Activated CD4-positive, alpha-beta T cell treated with anti-CD3 and anti-CD28 coated beads, Interleukin-2, amount 50 U/mL, for 4 hours (primary cell): ENCODE data around the gene MERTK.
"Not testable (repeated sequence)": the region's sequence is repeated elsewhere in the genome, so short reads cannot be mapped to it uniquely, and the experiment has no call there.

Source experiments
- DNase-seq, 2 experiments: peaks; one replicate each; pipeline ENCODE4 v3.0.0-alpha.2; 2020

MERTK gene

DNA sequence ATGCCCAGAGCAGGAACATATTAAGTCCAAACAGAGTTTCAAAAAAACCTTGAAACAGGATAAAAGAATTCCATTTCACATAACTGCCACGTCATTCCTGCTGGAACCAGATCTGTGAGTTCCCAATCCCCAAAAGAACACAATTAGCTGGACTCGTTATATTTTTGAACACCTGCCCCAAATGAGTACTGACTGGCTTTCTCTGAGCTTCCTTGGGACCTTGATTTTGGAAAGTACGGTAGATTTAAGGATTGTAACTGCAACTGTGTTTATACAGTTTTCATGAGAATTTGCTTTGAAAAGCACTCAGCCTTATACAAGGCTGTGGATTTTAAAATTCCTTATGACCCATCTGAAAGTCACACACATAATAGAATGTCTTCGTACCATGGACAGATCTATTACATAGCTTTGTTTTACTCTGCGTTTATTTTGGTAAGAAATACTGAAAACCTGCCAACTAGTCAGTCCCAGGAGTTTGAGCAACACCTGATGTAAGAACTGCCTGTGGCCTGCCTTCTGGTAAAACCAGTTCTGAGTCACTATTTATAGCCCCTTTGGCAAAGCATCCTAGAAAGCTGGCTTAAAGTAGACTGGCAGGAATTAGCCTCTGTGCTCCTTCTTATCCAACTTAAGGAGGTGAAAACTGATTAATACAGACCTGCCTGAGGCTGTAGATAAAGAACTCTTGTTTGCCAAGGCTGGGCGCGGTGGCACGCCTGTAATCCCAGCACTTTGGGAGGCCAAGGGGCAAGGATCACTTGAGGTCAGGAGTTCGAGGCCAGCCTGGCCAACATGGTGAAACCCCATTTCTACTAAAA lies 48.1 kb downstream of the MERTK start:
- no peak for DNase-seq

DNA sequence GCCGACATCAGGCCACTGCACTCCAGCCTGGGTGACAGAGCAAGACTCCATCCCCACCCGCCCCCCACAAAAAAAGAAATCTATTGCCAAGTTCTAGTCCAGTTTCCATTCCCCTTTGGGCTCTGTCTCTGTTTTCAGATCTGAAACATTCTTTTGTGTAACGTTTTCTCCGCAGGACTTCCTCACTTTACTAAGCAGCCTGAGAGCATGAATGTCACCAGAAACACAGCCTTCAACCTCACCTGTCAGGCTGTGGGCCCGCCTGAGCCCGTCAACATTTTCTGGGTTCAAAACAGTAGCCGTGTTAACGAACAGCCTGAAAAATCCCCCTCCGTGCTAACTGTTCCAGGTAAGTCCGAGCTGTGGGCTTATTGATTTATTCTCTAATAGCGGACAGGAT lies 48.8 kb downstream of the MERTK start:
- no peak for DNase-seq

DNA sequence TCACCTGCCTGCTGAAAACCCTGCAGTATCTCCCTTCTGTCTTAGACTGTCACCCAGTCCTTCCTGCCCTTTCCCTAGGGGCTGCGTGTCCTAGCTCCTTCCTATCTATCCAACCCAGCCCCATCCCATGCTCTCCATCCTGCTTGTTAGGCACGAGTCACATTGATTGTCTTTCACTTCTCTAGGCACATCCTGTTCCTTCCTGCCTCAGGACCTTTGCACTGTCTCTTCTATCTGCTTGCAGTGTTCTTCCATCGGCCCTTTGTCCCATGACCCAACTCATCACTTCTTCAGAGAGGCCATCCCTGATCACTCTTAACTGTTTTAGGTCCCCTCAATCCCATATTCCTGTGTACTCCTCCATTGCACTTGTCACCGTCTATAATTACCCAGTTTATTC lies 50.4 kb downstream of the MERTK start:
- DNase-seq = no peak

DNA sequence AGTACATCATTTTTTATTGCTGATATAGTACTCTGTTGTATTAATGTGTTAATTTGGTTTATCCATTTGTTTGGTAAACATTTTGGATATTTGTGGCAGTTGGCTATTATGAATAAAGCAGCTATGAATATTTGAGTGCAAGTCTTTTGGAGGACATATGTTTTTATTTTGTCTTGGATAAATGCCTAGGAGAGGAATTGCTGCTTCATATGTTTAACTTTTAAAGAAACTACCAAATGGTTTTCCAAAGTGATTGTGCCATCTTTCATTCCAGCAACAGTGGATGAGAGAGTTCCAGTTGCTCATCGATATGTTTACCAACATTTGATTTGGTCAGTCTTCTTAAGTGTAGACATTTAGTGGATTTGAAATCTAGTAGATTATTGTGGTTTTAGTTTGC lies 51.8 kb downstream of the MERTK start:
- no peak for DNase-seq

DNA sequence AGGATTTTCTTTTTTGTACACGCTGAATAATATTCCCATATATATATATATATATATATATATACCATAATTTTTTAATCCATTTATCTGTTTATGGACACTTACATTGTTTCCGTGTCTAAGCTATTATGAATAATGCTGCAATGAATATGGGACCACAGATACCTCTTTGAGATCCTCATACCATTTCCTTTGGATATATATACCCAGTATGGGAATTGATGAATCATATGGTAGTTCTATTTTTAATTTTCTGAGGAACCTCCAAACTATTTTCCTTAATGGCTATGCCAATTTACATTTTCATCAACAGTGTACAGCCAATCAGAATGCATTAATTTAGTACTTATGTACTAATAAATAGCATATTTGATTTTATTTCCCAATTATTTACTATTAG lies 53.1 kb downstream of the MERTK start:
- DNase-seq = no peak

DNA sequence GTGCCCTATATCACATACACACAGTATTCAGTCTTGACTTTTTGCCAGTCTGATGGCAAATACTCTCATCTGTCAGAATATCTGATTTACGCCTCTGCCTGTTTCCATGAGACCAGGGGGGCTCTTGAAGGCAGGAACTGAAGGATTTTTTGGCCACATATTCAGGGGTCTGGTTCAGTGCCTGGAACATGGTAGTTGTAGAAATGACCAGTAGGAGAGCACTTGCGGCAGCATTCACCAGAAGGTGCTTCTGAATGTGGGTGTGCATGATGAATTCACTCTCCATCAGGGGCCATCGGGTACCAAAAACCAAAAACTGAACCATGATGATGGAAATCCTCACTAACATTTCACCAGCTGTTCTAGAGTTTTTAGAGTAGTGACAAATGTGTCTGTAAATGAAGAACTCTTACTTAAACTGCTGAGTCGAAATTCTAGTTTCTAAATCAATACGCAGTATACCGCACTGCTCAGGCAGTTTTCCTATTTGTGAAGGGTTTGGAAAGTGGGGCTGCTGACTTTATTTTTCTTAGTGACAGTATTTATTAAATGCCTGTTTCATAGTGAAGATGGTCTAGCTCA lies 54.6 kb downstream of the MERTK start:
- DNase-seq = no peak

DNA sequence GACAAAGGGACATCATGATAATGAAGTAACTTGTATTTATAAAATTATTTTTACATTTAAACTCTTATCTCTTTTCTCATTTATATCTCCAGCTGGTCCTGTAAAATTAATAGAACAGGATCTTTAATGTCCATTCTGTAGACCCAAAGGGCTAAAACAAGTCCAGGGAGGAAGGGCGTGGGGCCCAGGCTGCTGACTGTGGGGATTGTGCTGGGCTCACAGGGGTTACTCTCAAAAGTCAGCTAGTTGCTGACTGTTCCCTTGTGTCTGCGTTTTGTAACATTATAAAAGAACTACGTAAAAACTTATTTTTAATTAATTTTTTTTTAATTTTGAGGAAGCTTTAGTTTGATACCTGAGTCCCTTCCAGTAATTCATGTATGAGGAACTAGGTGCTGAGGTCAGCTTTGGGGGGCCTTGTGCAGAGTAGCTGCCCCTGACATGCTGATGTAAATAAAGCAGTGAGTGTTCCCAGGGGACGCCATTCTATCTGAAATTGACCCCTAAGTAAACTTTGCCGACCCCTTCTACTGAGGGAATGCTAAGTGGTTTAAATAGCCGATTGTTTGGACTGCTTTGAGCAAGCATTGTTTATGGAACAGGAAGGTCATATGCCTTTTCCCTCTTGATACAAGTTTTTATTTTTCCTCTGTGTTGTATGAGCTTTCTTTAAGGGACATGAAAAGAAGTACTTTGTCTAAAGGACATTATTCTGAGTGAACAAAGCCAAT lies 56.4 kb downstream of the MERTK start:
- no peak for DNase-seq

DNA sequence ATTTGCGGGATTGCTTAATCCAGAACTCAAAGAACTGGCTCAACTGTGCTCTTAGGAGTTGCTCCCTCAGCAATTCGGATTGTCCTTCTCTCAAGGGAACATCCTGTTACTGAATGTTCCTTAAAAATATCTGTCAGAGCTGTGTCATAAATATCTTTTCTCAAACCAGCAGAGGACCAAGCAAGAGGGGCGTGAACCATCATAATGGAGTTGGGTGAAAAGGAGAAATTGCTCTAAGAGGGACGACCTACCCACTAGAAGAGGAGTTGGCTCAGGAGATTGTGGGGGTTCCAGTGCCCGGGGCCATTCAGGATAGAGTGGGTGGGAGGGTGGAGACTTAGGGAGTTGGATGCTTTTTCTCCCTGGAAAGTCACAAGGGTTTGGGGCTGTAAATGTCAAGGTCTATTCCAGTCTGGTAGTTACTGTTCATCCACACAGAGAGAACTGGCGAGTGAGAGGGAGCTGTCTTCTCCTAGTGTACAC lies 59.5 kb downstream of the MERTK start:
- no peak for DNase-seq

DNA sequence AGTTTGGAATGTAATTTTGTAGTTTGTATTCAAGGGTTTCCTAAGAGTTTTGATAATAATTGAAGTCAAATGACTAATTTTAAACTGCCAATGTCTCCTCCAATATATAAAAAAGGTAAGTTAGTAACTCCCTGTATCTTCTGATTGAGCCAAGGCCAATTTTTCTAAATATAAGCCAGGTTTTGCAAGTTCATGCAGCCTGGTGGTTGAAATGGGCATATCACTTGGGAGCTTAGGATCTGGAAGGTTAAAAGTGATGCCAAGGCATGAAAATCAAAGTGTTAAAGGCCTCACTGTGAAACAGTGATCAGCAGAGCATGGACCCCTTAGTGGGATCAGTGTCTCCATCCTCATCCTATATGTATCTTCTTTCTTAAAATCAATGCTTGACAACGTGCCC lies 60.5 kb downstream of the MERTK start:
- no peak for DNase-seq

DNA sequence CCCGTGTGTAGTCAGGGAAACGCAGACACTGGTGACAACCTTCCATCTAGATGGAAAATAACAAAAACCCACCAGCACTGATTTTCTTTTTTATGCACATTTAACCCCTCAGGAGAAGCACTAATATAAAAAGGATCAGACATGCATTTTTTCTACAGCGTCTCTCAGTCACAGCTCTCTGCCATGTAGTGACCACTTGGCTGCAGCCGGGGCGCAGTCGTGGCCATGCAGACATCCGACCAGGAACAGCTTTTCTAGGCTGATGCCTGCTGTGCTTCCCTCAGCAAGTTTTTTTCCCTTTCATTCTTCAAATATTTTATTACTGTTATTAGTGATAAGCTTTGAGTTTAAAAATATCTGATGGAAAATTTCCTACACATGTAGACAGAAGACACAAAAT lies 63.3 kb downstream of the MERTK start:
- DNase-seq = no peak

DNA sequence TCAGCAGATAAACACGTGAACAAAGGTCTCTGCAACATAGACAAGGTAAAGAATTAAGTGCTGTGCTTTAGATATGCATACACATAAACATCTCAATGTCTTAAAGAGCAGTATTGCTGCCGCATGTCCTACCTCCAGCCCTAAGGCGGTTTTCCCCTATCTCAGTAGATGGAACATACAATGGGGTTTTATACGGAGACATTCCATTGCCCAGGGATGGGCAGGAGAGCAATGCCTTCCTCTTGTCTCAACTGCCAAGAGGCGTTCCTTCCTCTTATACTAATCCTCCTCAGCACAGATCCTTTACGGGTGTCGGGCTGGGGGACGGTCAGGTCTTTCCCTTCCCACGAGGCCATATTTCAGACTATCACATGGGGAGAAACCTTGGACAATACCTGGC lies 64.7 kb downstream of the MERTK start:
- not testable (repeated sequence) for DNase-seq

DNA sequence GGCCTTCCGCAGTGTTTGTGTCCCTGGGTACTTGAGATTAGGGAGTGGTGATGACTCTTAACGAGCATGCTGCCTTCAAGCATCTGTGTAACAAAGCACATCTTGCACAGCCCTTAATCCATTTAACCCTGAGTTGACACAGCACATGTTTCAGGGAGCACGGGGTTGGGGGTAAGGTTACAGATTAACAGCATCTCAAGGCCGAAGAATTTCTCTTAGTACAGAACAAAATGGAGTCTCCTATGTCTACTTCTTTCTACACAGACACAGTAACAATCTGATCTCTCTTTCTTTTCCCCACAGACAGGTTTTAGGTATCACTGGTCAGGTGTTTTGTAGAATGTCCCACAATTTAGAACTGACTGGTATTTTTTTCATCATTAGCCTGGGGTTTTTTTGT lies 65.1 kb downstream of the MERTK start:
- not testable (repeated sequence) for DNase-seq

DNA sequence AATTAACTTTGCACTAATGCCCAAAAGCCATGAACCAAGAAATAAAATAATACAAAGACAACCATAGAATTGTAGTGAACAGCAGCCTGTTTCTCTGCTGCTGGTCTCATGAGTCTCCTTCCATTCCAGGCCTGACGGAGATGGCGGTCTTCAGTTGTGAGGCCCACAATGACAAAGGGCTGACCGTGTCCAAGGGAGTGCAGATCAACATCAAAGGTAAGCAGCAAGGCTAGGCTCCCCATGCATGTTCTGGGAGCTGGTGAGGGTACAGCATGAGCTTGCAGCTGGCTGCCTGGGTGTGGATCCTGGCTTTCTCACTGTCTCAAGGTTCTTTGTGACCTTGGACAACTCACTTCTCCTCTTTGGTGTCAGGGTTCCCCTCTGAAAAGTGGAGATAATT lies 66.7 kb downstream of the MERTK start:
- no peak for DNase-seq

DNA sequence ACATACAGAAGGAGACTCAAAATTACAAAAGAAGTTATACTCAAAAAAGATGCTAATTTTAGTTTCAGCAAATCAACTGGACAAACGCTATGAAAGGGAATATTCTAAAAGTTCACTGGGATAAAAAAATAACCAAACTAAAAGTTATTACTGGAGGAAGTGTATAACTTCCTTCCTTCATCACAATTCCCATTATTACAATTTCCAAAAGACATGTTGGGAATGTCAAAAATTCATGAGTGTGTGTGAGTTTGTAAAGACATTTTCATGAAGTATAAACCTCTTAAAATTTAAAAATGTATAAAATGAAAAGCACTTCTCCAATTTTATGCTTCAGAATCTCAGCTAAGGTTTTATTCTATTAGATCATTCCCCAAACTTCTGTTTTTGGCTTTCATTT lies 67.8 kb downstream of the MERTK start:
- no peak for DNase-seq

DNA sequence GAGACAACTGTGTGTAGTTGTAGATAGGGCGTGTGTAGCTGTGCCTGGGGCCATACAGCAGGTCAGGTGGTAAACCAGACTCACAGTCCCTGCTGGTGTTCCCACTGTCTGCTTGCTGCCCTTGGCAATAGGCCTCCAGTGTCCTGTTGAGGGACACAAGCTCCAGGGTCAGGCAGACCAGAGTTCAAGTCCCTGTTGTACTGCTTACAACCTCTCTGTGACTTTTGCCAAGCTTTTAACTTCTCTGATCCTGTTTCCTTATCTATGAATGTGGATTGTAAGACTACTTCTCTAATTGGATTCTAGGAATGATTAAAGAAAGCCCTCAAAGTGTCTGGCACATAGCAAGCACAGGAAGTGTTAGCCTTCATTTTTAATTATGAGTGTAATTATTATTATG lies 68.6 kb downstream of the MERTK start:
- DNase-seq = no peak

DNA sequence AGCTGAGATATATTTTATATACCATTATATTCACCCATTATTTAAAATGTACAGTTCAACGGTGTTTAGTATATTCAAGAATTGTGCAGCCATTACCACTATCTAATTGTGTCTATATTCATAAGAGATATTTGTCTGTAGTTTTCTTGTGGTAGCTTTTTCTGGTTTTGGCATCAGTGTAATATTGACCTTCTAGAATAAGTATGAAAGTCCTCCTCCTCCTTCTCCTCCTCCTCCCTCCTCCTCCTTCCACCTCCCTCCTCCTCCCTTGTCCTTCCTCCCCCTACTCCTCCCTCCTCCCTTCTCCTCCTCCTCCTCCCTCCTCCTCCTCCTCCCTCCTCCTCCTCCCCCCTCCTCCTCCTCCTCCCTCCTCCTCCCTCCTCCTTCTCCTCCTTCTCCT lies 72.0 kb downstream of the MERTK start:
- DNase-seq = no peak

DNA sequence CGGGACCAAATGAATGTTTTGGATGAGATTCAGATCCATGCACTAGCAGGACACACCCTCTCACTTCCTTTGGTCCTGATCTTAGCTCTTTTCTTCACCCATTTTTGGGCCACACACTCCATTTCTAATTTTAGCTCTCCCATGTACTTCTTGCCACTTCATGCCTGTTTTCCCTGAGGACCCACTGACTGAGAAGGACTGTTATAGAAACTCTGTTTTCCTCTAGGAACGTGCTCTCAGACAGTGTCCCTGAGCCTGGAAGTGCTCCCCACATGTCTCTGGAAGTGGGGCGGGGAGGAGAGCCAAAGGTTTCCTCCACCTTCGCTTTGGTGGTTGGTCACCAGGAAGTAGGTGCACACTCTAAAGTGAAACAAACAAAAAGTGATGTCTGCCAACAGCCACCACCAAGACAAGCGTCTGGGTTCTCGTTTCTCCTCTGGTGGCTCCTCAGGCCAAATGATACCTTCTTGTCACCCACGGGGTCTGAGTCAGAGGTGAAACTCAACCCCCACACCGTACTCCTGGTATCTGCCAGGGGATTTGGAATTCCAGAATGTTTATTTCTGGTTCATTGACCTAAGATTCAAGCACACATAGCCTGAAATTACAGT lies 74.7 kb downstream of the MERTK start:
- no peak for DNase-seq

DNA sequence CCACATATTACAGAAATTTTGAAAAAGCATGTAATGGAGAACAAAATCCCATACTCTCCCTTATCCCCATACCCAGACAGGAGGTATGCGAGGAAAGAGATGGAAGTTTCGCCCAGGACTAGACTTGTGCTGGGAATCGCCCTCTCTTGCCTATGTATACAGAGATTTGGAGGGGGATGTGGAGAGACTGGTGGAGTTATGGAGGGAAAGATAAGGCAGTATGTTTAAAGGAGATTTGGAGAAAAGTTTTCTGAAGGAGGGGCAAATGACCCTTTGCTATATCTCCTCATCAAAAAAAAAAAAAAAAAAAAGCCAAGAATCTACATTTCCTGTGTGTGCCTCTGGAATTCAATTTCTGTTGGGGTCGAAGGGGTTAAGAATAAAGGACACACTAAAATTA lies 75.3 kb downstream of the MERTK start:
- no peak for DNase-seq

DNA sequence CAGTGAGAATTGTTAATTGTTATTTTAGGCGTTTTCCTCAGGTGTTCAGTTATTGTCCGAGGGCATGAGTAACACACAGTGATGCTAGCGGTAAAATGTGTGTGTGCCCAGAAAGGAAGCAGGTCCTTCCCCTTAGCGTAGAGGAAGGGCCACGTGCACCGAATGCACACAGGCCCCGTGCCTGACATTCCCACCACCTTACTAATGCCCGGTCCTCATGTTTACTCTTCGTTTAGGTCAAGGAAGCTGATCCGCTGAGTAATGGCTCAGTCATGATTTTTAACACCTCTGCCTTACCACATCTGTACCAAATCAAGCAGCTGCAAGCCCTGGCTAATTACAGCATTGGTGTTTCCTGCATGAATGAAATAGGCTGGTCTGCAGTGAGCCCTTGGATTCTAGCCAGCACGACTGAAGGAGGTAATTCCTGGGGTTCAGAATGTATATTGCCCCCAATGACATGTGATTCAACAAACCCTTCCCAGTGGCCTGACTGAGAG lies 76.7 kb downstream of the MERTK start:
- no peak for DNase-seq

DNA sequence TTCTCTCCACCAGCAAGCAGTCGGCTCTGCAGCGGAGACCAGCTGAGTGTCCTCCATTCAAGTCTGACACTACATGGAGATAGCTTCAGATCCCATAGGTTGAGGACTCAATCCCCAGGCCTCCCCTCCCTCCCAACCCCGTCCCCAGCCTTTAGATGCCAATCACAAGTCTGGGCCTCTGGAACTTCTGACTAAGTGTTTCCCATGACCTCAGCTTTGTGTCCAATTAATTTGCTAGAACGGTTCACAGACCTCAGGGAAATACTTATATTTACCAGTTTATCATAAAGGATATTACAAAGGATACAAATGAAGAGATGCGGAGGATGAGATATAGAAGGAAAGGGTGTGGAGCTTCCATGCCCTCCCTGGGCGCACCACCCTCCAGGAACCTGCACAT lies 77.4 kb downstream of the MERTK start:
- DNase-seq = no peak

DNA sequence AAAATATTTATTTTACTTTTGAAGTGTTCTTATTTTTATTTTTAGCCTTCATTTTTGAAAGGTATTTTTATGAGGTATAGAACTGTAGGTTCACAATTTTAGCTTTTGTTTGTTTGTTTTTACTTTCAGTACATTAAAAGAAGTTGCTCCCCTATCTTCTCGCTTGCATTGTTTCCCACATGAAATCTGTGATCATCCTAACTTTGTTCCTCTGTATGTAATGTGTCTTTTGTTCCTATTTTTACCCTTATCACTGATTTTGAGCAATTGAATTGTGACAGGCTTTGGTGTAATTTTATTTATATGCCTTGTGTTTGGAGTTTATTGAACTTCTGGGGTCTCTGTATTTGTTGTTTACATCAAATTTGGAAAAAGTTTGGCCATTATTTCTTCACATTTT lies 78.8 kb downstream of the MERTK start:
- no peak for DNase-seq

DNA sequence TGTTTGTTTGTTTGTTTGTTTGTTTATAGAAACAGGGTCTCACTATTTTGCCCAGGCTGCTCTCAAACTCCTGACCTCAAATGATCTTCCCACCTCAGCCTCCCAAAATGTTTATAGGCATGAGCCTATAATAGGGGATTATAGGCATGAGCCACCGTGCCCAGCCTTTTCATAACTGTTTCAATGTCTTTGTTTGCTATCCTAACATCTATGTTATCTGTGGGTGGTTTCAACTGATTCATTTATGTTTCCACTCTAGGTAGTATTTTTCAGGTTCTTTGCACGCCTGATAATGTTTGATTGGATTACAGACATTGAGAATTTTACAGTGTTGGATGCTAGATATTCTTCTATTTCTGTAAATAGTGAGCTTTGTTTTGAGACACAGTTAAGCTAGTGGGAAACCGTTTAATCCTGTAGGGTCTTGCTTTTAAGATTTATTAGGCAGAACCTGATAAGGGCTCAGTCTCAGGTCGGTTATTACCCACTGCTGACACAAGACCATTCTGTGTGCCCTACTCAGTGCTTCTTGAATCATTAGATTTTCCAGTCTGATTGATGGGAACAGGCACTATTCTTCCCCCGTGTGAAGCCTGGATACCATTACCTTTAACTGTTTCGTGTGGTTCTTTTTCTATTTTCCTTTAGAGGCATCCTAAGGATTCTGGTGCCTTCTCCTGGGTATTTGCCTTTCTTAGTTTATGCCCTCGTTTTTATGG lies 80.2 kb downstream of the MERTK start:
- DNase-seq = no peak

DNA sequence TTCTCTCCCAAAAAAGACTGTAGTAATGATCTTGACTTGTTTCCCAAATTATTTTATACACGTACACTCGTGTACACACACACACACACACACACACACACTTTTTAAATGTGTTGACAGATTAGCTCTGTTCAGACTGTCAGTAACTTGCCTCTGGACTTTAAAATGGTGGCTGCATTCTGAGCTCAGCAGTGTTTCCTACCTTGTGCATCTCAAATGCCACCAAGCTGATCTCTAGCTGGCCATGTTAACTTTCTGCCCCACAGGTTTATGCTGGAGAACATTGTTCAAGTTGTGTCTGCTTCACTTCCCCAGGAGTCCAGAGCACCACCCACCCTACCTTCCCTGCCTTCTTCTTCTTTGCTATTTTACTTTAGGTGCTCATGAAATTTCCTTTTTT lies 83.3 kb downstream of the MERTK start:
- no peak for DNase-seq
